ENCODE data around the gene SPINK4. TPM values are rescaled to one million over a fixed set of nuclear protein-coding genes. Genes with fewer than 3 reads are reported as not detected.

Gene SPINK4
- total RNA-seq, 2 experiments from 2014 or later = not detected

GRCh38 chr9:33285502-33285901 is 45.5 kb downstream of the SPINK4 start:
- POLR2A ChIA-PET = interaction anchor here (0.8 kb wide), 1 partner anchor 181 kb away, joined by 3 read pairs; no protein-coding TSS in a partner anchor
- ATAC-seq = no peak
- DNase-seq = no peak
- CTCF ChIA-PET = interaction anchor here (1.2 to 2.8 kb wide), 4 partner anchors 12 to 130 kb away, joined by 3 to 20 read pairs (median 4); no protein-coding TSS in a partner anchor
- H3K27ac Mint-ChIP-seq = peak overlapping the region; percentile 15
- no peak overlapping the region for H3K4me3 Mint-ChIP-seq
- no peaks in the 10 kb centered on the region for H3K27me3 Mint-ChIP-seq (ENCODE audit: low read depth)
- peaks cover 26% of the 10 kb centered on the region for H3K4me1 Mint-ChIP-seq (ENCODE audit: low read depth)
- peaks cover 23% of the 10 kb centered on the region for H3K36me3 Mint-ChIP-seq (ENCODE audit: low read depth)
- no peaks in the 10 kb centered on the region for H3K9me3 Mint-ChIP-seq (ENCODE audit: insufficient read depth)

- CTCF ChIA-PET = interaction anchor here (0.7 to 2.8 kb wide), 25 partner anchors 9 to 234 kb away, joined by 3 to 22 read pairs (median 4); partner anchors contain the start of genes AQP3, B4GALT1, BAG1 and NOL6
- H3K27ac Mint-ChIP-seq = peak overlapping the region; percentile 60
- H3K4me1 Mint-ChIP-seq (ENCODE audit: low read depth) = peaks cover 36% of the 10 kb centered on the region
- no peak overlapping the region for H3K4me3 Mint-ChIP-seq
- peaks cover 22% of the 10 kb centered on the region for H3K36me3 Mint-ChIP-seq (ENCODE audit: low read depth)
- DNase-seq (peak; percentile 76), ATAC-seq (no peak)
- POLR2A ChIA-PET = interaction anchor here (0.7 to 1.4 kb wide), 3 partner anchors 9 to 262 kb away, joined by 3 to 4 read pairs (median 3); partner anchors contain the start of gene DNAJA1
- H3K27me3 Mint-ChIP-seq (ENCODE audit: low read depth) = no peaks in the 10 kb centered on the region
- H3K9me3 Mint-ChIP-seq (ENCODE audit: insufficient read depth) = no peaks in the 10 kb centered on the region
Measured at GRCh38 chr9:33287087-33287490, 47.1 kb downstream of the SPINK4 start.

GRCh38 chr9:33288235-33288634 is 48.3 kb downstream of the SPINK4 start:
- POLR2A ChIA-PET = no interaction called here
- H3K36me3 Mint-ChIP-seq (ENCODE audit: low read depth) = peaks cover 24% of the 10 kb centered on the region
- CTCF ChIA-PET = interaction anchor here (0.8 to 2.8 kb wide), 8 partner anchors 9 to 165 kb away, joined by 3 to 22 read pairs (median 9); no protein-coding TSS in a partner anchor
- no peaks in the 10 kb centered on the region for H3K9me3 Mint-ChIP-seq (ENCODE audit: insufficient read depth)
- peaks cover 47% of the 10 kb centered on the region for H3K4me1 Mint-ChIP-seq (ENCODE audit: low read depth)
- no peak overlapping the region for H3K4me3 Mint-ChIP-seq
- ATAC-seq (no peak), DNase-seq (no peak)
- H3K27ac Mint-ChIP-seq = peak overlapping the region; percentile 78
- H3K27me3 Mint-ChIP-seq (ENCODE audit: low read depth) = no peaks in the 10 kb centered on the region

GRCh38 chr9:33288828-33289483 is 49.0 kb downstream of the SPINK4 start:
- Mint-ChIP-seq H3K9me3 (ENCODE audit: insufficient read depth) (no peaks in the 10 kb centered on the region), H3K4me1 (ENCODE audit: low read depth) (peaks cover 53% of the 10 kb centered on the region), H3K27ac (peak overlapping the region; percentile 100), H3K27me3 (ENCODE audit: low read depth) (no peaks in the 10 kb centered on the region), H3K4me3 (peak overlapping the region; percentile 97), H3K36me3 (ENCODE audit: low read depth) (peaks cover 27% of the 10 kb centered on the region)
- no peak for ATAC-seq
- POLR2A ChIA-PET = no interaction called here
- CTCF ChIA-PET = interaction anchor here (1.0 to 3.0 kb wide), 3 partner anchors 126 to 178 kb away, joined by 3 to 14 read pairs (median 9); partner anchors contain the start of gene AQP3
- no peak for DNase-seq

- Mint-ChIP-seq H3K27ac (peak overlapping the region; percentile 100), H3K9me3 (ENCODE audit: insufficient read depth) (no peaks in the 10 kb centered on the region), H3K36me3 (ENCODE audit: low read depth) (peaks cover 30% of the 10 kb centered on the region), H3K4me1 (ENCODE audit: low read depth) (peaks cover 58% of the 10 kb centered on the region), H3K4me3 (peak overlapping the region; percentile 97), H3K27me3 (ENCODE audit: low read depth) (no peaks in the 10 kb centered on the region)
- ATAC-seq (peak; percentile 0), DNase-seq (peak; percentile 30)
- ChIA-PET CTCF (interaction anchor here (0.7 to 3.0 kb wide), 6 partner anchors 86 to 177 kb away, joined by 3 to 14 read pairs (median 5); partner anchors contain the start of gene AQP3), POLR2A (interaction anchor here (0.7 to 1.7 kb wide), 17 partner anchors 11 to 528 kb away, joined by 3 to 22 read pairs (median 7); partner anchors contain the start of genes B4GALT1, BAG1, CHMP5 and DNAJA1)
Measured at GRCh38 chr9:33289496-33289895, 49.5 kb downstream of the SPINK4 start.

- no peaks in the 10 kb centered on the region for H3K9me3 Mint-ChIP-seq (ENCODE audit: insufficient read depth)
- no peak for DNase-seq
- ChIA-PET CTCF (interaction anchor here (0.7 to 3.0 kb wide), 8 partner anchors 15 to 177 kb away, joined by 3 to 14 read pairs (median 4); partner anchors contain the start of gene AQP3), POLR2A (interaction anchor here (0.7 to 1.7 kb wide), 22 partner anchors 8 to 528 kb away, joined by 3 to 22 read pairs (median 5); partner anchors contain the start of genes B4GALT1, BAG1, CHMP5 and DNAJA1)
- H3K27ac Mint-ChIP-seq = peak overlapping the region; percentile 100
- no peaks in the 10 kb centered on the region for H3K27me3 Mint-ChIP-seq (ENCODE audit: low read depth)
- peaks cover 62% of the 10 kb centered on the region for H3K4me1 Mint-ChIP-seq (ENCODE audit: low read depth)
- ATAC-seq = no peak
- peaks cover 34% of the 10 kb centered on the region for H3K36me3 Mint-ChIP-seq (ENCODE audit: low read depth)
- peak overlapping the region; percentile 97 for H3K4me3 Mint-ChIP-seq
Measured at GRCh38 chr9:33289936-33290246, 49.9 kb downstream of the SPINK4 start.

- Mint-ChIP-seq H3K4me1 (ENCODE audit: low read depth) (peaks cover 65% of the 10 kb centered on the region), H3K4me3 (peak within 1 kb of the TSS; percentile 97), H3K27ac (peak within 1 kb of the TSS; percentile 100), H3K36me3 (ENCODE audit: low read depth) (peaks cover 38% of the 10 kb centered on the region), H3K9me3 (ENCODE audit: insufficient read depth) (no peaks in the 10 kb centered on the region), H3K27me3 (ENCODE audit: low read depth) (no peaks in the 10 kb centered on the region)
- DNase-seq (peak; percentile 99), ATAC-seq (peak; percentile 91)
- ChIA-PET CTCF (interaction anchor here (0.7 to 3.0 kb wide), 7 partner anchors 15 to 177 kb away, joined by 3 to 14 read pairs (median 4); no protein-coding TSS in a partner anchor), POLR2A (interaction anchor here (0.5 to 1.7 kb wide), 24 partner anchors 9 to 527 kb away, joined by 3 to 22 read pairs (median 5); partner anchors contain the start of genes B4GALT1, BAG1, CHMP5 and DNAJA1)
Measured at GRCh38 chr9:33290247-33291030, 50.5 kb downstream of the SPINK4 start, which contains the start of gene NFX1. Gene NFX1, plus strand, starts transcription at chr9:33290516. Its CDS starts 57 bp downstream, at chr9:33290573.

- H3K9me3 Mint-ChIP-seq (ENCODE audit: insufficient read depth) = no peaks in the 10 kb centered on the region
- peaks cover 40% of the 10 kb centered on the region for H3K36me3 Mint-ChIP-seq (ENCODE audit: low read depth)
- H3K27ac Mint-ChIP-seq = peak overlapping the region; percentile 100
- CTCF ChIA-PET = interaction anchor here (1.0 to 3.0 kb wide), 4 partner anchors 14 to 176 kb away, joined by 3 to 14 read pairs (median 6); no protein-coding TSS in a partner anchor
- H3K4me1 Mint-ChIP-seq (ENCODE audit: low read depth) = peaks cover 63% of the 10 kb centered on the region
- H3K4me3 Mint-ChIP-seq = peak overlapping the region; percentile 97
- no peak for ATAC-seq
- POLR2A ChIA-PET = interaction anchor here (0.5 to 1.7 kb wide), 17 partner anchors 9 to 268 kb away, joined by 3 to 22 read pairs (median 5); partner anchors contain the start of genes B4GALT1, BAG1, CHMP5 and DNAJA1
- no peak for DNase-seq
- no peaks in the 10 kb centered on the region for H3K27me3 Mint-ChIP-seq (ENCODE audit: low read depth)
Measured at GRCh38 chr9:33291031-33291397, 51.0 kb downstream of the SPINK4 start.

GRCh38 chr9:33291901-33292300 is 51.9 kb downstream of the SPINK4 start:
- ATAC-seq (no peak), DNase-seq (no peak)
- Mint-ChIP-seq H3K4me3 (peak overlapping the region; percentile 97), H3K9me3 (ENCODE audit: insufficient read depth) (no peaks in the 10 kb centered on the region), H3K27ac (peak overlapping the region; percentile 8), H3K4me1 (ENCODE audit: low read depth) (peaks cover 65% of the 10 kb centered on the region), H3K36me3 (ENCODE audit: low read depth) (peaks cover 43% of the 10 kb centered on the region), H3K27me3 (ENCODE audit: low read depth) (no peaks in the 10 kb centered on the region)
- CTCF ChIA-PET = interaction anchor here (1.0 to 3.0 kb wide), 2 partner anchors 124 to 175 kb away, joined by 4 to 14 read pairs; no protein-coding TSS in a partner anchor
- POLR2A ChIA-PET = interaction anchor here (0.8 kb wide), 1 partner anchor 11 kb away, joined by 3 read pairs; no protein-coding TSS in a partner anchor

- Mint-ChIP-seq H3K4me1 (ENCODE audit: low read depth) (peaks cover 73% of the 10 kb centered on the region), H3K27me3 (ENCODE audit: low read depth) (no peaks in the 10 kb centered on the region), H3K4me3 (no peak overlapping the region), H3K9me3 (ENCODE audit: insufficient read depth) (no peaks in the 10 kb centered on the region), H3K27ac (no peak overlapping the region), H3K36me3 (ENCODE audit: low read depth) (peaks cover 61% of the 10 kb centered on the region)
- ChIA-PET POLR2A (no interaction called here), CTCF (no interaction called here)
- DNase-seq (no peak), ATAC-seq (no peak)
Measured at GRCh38 chr9:33293782-33294181, 53.8 kb downstream of the SPINK4 start.
